ENCODE results near the gene AGPS.
"Not testable (repeated sequence)": the region's sequence is repeated elsewhere in the genome, so short reads cannot be mapped to it uniquely, and the experiment has no call there.

Gene AGPS

DNA sequence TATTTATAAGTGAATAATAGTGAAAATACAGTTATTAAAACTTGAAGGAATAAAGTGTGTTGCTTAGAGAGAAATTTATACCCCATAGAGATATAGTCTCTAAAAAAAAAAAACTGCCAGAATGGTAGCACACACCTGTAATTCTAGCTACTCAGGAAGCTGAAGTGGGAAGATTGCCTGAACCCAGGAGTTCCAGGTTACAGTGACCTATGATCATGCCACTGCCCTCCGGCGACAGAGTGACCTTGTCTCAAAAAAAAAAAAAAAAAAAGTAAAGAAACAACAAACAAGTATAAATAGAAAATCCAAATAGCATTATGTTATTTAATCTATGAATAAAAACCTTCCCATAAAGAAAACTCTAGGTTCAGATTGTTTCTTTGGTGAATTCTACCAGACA, 7.4 kb upstream of the AGPS start:
- DNase-seq (ENCODE audit: low read depth in 2 of 2), result no peak

GRCh38 chr2:177391822-177392372, 676 bp upstream of the AGPS start:
- DNase-seq (ENCODE audit: low read depth in 2 of 2), result no peak

DNA sequence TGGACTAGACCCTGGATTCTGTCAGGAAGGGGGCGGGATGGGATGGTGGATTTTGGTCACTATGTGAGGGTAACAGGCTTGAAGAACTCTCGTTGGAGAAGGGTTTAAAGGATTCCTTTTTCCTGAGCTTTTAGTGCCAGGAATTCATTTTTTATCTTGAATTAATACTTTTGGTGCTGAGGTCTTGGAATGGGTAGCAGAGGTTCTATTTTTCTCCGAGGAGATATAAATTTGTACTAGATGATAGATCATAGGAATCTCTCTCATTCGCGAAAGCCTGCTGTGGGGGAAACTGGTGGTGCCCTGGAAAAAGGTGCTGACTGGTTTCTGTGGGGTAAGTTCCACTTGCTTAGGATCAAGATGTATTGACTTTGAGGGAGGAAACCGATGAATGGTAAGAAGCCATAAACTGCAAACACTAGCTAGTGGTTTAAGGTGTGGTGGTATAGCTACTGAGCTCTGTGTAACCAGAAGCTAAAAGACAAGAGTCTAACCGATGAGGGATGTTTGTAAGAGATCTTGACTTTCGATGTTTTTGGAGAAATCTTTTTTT, 706 bp downstream of the AGPS start:
- DNase-seq (ENCODE audit: low read depth in 2 of 2), result peak in 1 of 2 donors; percentile 5

DNA sequence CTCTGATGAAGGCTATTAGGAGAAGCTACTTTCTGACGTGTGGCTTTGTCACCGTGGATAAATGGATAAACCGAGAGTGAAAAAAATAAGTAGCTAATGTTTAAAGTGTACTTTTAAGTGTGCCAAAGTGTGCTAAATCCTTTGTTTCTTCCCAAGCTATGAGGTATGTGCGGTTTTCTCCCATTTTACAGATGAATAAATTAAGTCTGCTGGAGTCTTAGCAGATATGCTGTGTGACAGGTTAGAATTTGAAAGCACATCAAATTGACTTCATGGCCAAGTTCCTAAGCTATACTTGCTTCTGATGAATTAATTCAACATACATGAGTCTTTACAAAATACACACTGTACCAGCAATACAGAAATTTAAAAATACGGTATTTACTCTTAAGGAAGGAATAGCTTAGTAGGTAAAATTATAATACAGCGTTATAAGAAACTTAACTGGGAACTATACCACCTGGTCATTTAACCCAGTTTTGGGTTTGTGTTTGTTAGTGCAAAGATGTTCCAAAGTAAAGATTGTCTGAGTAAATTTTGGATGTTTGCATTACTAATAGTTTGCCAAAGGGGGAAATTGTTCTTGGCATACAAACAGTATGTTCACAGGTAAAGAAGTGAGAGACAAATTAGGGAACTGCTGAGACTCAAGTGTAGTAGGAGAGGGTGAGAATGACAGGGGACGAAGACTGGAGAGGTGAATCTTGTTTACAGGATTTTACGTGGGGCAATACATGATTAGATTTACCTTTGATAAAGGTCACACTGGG, 1.4 kb downstream of the AGPS start:
- DNase-seq (ENCODE audit: low read depth in 2 of 2), result no peak

DNA sequence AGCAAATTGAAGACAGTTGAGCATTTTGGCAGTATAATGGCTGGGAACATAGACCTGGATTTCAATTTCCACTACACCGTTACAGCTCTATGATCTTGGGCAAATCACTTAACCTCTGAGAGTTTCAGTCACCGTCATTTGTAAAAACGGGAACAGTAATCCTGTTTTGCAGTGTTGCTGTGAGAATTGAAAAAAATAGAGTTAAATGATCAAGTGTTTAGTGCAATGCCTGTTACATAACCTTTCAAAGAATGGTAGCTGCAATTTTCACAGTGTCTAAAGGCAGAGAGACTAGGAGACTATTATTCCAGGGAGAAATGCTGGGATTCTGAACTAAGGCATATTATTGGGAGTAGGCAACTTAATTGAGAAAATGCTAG, 2.0 kb downstream of the AGPS start:
- no peak for DNase-seq (ENCODE audit: low read depth in 2 of 2)

GRCh38 chr2:177395351-177396065, 2.9 kb downstream of the AGPS start:
- DNase-seq (ENCODE audit: low read depth in 2 of 2), result no peak

- no peak for DNase-seq (ENCODE audit: low read depth in 2 of 2)
Measured at GRCh38 chr2:177396703-177397460, 4.3 kb downstream of the AGPS start.

- DNase-seq (ENCODE audit: low read depth in 2 of 2), result no peak
Measured at GRCh38 chr2:177397481-177398289, 5.1 kb downstream of the AGPS start.

DNA sequence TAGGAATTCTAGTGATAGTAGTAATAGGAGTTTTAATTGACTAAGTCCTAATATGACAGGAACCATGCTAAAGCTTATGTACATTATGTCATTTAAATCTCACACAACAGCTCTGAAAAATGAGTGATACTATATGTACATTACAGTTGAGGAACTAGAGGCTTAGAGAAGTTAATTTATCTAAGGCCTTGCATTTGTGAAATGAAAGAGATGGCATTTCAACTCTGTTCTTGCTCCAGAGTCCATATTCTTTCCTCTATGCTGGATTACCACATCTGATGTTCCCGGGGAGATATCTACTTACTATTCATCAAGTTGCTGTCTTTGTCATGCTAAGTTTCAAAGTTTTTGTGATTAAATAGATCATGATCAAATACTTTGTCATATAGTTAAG, 5.7 kb downstream of the AGPS start:
- DNase-seq (ENCODE audit: low read depth in 2 of 2), result no peak

GRCh38 chr2:177398791-177399190, 6.2 kb downstream of the AGPS start:
- no peak for DNase-seq (ENCODE audit: low read depth in 2 of 2)

DNA sequence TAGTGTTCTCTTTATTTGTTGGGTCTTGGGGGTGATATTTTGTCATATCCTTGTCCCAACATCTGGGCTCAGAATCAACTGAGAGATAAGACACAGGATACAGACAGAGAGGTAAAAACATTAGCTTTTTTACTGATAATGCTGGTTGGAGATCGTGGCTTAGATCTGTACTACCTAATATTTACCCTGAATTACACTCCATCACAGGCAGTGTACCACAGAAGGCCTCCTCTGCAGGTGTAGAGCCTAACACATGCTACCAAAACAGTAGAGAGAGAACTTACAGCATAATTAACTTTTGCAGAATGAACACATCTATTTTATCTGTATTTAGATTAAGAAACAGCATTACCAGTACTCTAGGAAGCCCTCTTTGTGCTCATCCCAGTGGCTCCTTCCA, 6.8 kb downstream of the AGPS start:
- DNase-seq (ENCODE audit: low read depth in 2 of 2), result no peak

- no peak for DNase-seq (ENCODE audit: low read depth in 2 of 2)
Measured at GRCh38 chr2:177400337-177400923, 7.9 kb downstream of the AGPS start.

- no peak for DNase-seq (ENCODE audit: low read depth in 2 of 2)
Measured at GRCh38 chr2:177402096-177402495, 9.5 kb downstream of the AGPS start.

GRCh38 chr2:177403838-177404237, 11.3 kb downstream of the AGPS start:
- DNase-seq (ENCODE audit: low read depth in 2 of 2), result no peak

GRCh38 chr2:177404243-177404642, 11.7 kb downstream of the AGPS start:
- DNase-seq (ENCODE audit: low read depth in 2 of 2), result no peak

DNA sequence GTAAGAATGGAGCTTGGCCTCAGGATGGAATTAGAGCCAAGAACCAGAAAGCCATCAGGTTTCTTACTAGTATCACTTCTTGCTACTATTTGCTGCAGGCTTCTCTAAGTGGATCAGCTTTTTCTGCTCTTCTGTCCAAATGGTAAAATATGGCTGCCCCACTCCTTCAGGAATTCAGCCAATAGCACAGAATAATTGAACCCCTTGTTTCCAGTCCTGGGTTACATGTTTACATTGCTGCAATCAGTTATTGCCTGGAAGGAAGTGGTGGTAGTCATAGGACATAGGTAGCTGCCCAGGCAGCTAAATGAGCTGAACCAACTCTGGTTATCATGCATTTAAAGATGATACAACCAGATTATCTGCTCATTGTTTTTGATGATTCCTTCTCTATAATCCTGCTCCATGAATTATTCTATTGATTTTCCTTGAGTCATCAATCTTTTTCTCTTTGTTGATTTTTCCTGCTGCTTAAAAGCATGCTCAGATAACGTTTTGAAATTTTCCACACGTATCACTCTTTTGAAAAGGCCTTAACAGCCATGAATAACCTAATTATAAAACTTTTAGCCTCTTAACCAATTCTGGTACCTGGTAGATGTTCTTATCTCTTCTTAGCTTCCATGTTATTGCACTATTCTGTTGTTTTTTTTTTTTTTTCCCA, 12.6 kb downstream of the AGPS start:
- no peak for DNase-seq (ENCODE audit: low read depth in 2 of 2)

DNA sequence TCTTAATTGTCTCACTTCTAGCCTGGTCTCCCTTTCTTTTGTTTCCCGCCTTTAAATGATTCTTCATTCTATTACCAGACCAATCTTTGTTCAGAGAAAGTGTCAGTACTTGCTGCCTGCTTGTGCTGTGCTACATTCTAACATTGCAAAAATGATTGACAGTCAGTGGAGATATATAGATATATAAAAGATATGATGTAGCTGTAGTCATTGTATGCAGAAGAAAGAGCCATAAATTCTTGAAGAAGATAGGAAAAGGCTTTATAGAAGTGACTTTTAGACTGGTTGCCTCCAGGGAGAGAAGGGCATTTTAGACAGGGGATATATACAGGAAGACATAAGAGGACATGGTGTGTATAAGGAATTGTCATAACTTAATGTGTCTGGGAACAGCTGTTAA, 13.6 kb downstream of the AGPS start:
- no peak for DNase-seq (ENCODE audit: low read depth in 2 of 2)

GRCh38 chr2:177407031-177407430, 14.5 kb downstream of the AGPS start:
- DNase-seq (ENCODE audit: low read depth in 2 of 2), result no peak

DNA sequence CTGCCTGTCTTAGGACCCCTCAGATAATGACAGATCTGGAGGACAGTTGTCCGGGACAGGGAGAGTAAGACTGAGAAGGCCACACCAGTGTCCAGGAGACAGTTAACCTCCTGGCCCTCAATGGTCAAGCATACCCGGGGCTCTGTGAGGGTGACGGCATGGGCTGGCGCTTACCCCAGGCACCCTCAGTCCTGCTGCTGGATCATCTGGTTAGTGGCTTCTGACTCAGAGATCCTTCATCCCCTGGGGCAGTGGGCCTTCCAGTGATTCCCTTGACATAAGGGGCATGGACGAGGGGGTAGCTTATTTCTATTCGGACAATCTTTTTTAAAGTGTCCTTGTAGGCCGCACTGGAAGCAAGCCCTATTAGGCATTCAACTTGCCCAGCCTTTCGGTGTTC, 18.1 kb downstream of the AGPS start:
- not testable (repeated sequence) for DNase-seq (ENCODE audit: low read depth in 2 of 2)

DNA sequence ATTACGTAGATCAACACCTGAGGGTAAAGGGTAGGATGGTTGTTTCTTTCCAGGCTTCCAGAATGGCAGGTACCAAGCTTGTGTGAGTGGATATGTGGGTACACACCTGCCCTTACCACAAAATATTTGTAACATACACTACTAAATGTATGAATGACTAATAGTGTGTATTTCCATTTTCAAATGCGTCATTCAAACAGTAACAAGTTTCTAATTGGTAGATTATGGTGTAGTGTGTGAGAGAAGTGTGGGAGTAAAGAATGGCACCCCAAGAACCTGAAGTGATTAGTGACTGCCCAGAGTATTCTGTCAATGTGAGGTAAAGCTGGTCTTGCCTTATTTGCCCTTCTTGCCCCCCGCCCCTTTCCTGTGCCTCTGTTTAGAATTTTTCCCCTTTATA, 21.1 kb downstream of the AGPS start:
- DNase-seq (ENCODE audit: low read depth in 2 of 2), result no peak

Measured in stimulated activated CD4-positive, alpha-beta T cell treated with anti-CD3 and anti-CD28 coated beads, Interleukin-15, amount 100 ng/mL, for 48 hours (primary cell).